ENCODE measurements around the gene SHFL. TPM values are rescaled to one million over a fixed set of nuclear protein-coding genes. Genes with fewer than 3 reads are reported as not detected.

Gene SHFL
- total and polyA plus RNA-seq, 8 donors: 7.9 to 41.0 (median 15.4) TPM

- H3K27ac ChIP-seq: no peak overlapping the region
- TF ChIP-seq CTCF (IDR thresholded peaks at IDR 0.05): no peak
- intact Hi-C loops (cut with DNase I): no loop called here
- no peak overlapping the region for H3K4me3 ChIP-seq
- H3K4me1 ChIP-seq: peaks cover 0 to 12% (median 4%) of the 10 kb centered on the region in 3 donors
- no peaks in the 10 kb centered on the region for H3K27me3 ChIP-seq
- FAIRE-seq (no peak), DNase-seq (peak in 1 of 6 donors; percentile 62), ATAC-seq (no peak)
- H3K9me3 ChIP-seq: no peaks in the 10 kb centered on the region
- WGBS, 2 donors: 87 to 93% methylated on average over 14 of the region's 14 CpGs
- peaks cover 14 to 31% (median 30%) of the 10 kb centered on the region in 3 donors for H3K36me3 ChIP-seq
Observed at GRCh38 chr19:10109528-10109927, 23.4 kb downstream of the SHFL start.

GRCh38 chr19:10110076-10110971 lies 24.2 kb downstream of the SHFL start:
- Histone ChIP-seq H3K27ac (no peak overlapping the region), H3K27me3 (no peaks in the 10 kb centered on the region), H3K4me3 (no peak overlapping the region), H3K9me3 (no peaks in the 10 kb centered on the region), H3K4me1 (peaks cover 0 to 12% (median 4%) of the 10 kb centered on the region in 3 donors), H3K36me3 (peaks cover 14 to 37% (median 30%) of the 10 kb centered on the region in 3 donors)
- WGBS, 2 donors: 92 to 95% methylated on average over 44 of the region's 44 CpGs
- FAIRE-seq: no peak
- no peak for TF ChIP-seq CTCF (IDR thresholded peaks at IDR 0.05)
- no peak for ATAC-seq
- intact Hi-C loops (cut with DNase I): loop anchor here in 1 of 3 donors (10.0 kb wide), 1 partner anchor 166 kb away; no protein-coding TSS in a partner anchor
- DNase-seq: peak in 2 of 6 donors; percentile 45 to 79

GRCh38 chr19:10110972-10111317 lies 24.8 kb downstream of the SHFL start:
- H3K4me1 ChIP-seq: peaks cover 0 to 9% (median 4%) of the 10 kb centered on the region in 3 donors
- DNase-seq (peak in 1 of 6 donors; percentile 71), ATAC-seq (no peak), FAIRE-seq (no peak)
- no peak overlapping the region for H3K4me3 ChIP-seq
- no peak for TF ChIP-seq CTCF (IDR thresholded peaks at IDR 0.05)
- peaks cover 14 to 37% (median 32%) of the 10 kb centered on the region in 3 donors for H3K36me3 ChIP-seq
- WGBS, 2 donors: 88 to 93% methylated on average over 19 of the region's 19 CpGs
- no peaks in the 10 kb centered on the region for H3K9me3 ChIP-seq
- intact Hi-C loops (cut with DNase I): loop anchor here in 1 of 3 donors (10.0 kb wide), 1 partner anchor 166 kb away; no protein-coding TSS in a partner anchor
- no peak overlapping the region for H3K27ac ChIP-seq
- no peaks in the 10 kb centered on the region for H3K27me3 ChIP-seq

GRCh38 chr19:10111405-10111811 lies 25.3 kb downstream of the SHFL start, which contains the start of gene P2RY11:
TSS of gene P2RY11 (plus strand) at chr19:10111693. CDS start at chr19:10111722, 29 bp downstream.
- 75 to 82% methylated on average over 8 of the region's 8 CpGs for WGBS, 2 donors
- intact Hi-C loops (cut with DNase I): loop anchor here in 1 of 3 donors (10.0 kb wide), 1 partner anchor 167 kb away; no protein-coding TSS in a partner anchor
- Histone ChIP-seq H3K27ac (peak within 1 kb of the TSS in 1 of 4 donors; percentile 8), H3K9me3 (no peaks in the 10 kb centered on the region), H3K27me3 (no peaks in the 10 kb centered on the region), H3K4me3 (peak within 1 kb of the TSS in 1 of 4 donors; percentile 10), H3K4me1 (peaks cover 0 to 9% (median 4%) of the 10 kb centered on the region in 3 donors), H3K36me3 (peaks cover 14 to 42% (median 35%) of the 10 kb centered on the region in 3 donors)
- DNase-seq (peak in 1 of 6 donors; percentile 72), FAIRE-seq (no peak), ATAC-seq (peak in 1 of 4 donors; percentile 20)
- TF ChIP-seq CTCF (IDR thresholded peaks at IDR 0.05): no peak
